Left cardiac atrium (tissue), 4 donors: ENCODE measurements around the gene MAPK7. TPM values are rescaled to one million over a fixed set of nuclear protein-coding genes. Genes with fewer than 3 reads are reported as not detected.

Source experiments
- ATAC-seq, 2 donors: fragments of 200-7000 bp; cut with Tn5 transposase; one replicate each; pipeline ENCODE4 v1.9.1; 2020; ENCODE audit warnings: mild to moderate bottlenecking in 2 of 2, moderate library complexity in 2 of 2
- DNase-seq: peaks from one replicate; pipeline ENCODE4 v3.0.0-alpha.2; 2020
- intact Hi-C, 2 donors: fragments of 100-400 bp; cut with DNase I; formaldehyde crosslinking; loops; one replicate each; pipeline versions ENCODE4 v1.14.1 to v1.15.1; 2022 to 2023
- microRNA-seq, 2 donors: library from miRNA; unstranded; fragments of <30 nt; microRNA quantifications; one replicate each; pipeline ENCODE4 v1.2.0, GENCODE V29; 2020
- total RNA-seq, 2 donors: library from RNA; stranded (reverse); fragmentation: NEBNext Ultra II Directional; extraction: Animal tissue kit (Norgen Biotek cat#: 25700); gene quantifications; one replicate each; pipeline ENCODE4 v1.2.1, GENCODE V29; 2021
- donor health status: DM: no; HTN: yes; CAD: no.
- donor health status: DM: no; HTN: yes; CAD: no; lungs with severe emphysema.
- donor health status: DM: yes; HTN: yes; CAD: no.
- donor health status: Dilated cardiomyopathy.

Gene MAPK7
- total RNA-seq, 2 donors from 2014 or later, result 13.8 to 15.1 TPM

GRCh38 chr17:19424934-19425868 is 46.9 kb downstream of the MAPK7 start:
- intact Hi-C loops, result no loop called here
- DNase-seq (no peak), ATAC-seq (peak in 1 of 2 donors; percentile 33)

- ATAC-seq, result no peak
Measured at GRCh38 chr17:19426631-19427030, 48.3 kb downstream of the MAPK7 start.

GRCh38 chr17:19431691-19432090 is 53.4 kb downstream of the MAPK7 start:
- no peak for ATAC-seq
- DNase-seq, result no peak
- intact Hi-C loops, result no loop called here

More at GRCh38 chr17:19426631-19427030, 48.3 kb downstream of the MAPK7 start:
- no peak for DNase-seq
- intact Hi-C loops, result no loop called here

Small RNA genes within 50 kb of the gene (microRNA-seq; reads per million reads assigned to microRNA genes)
- 78.2 to 131 reads per million in 2 donors for gene MIR1180

Other genes with a start within 250 kb of the MAPK7 start
- gene EPN2, start 141.1 kb upstream of the MAPK7 start, total RNA-seq, result 10 to 100 TPM; 74.1 to 82.2 TPM
- gene B9D1, start 15.8 kb upstream of the MAPK7 start, total RNA-seq, result 1 to 10 TPM; 7.3 to 8.4 TPM
- gene MFAP4, start 8.7 kb downstream of the MAPK7 start, total RNA-seq, result 100 to 1,000 TPM in 1 of 2 donors, 10 to 100 TPM in 1; 44.8 to 104 TPM
- gene RNF112, start 32.7 kb downstream of the MAPK7 start, total RNA-seq, result 1 to 10 TPM; 2.5 to 6.8 TPM
- 1 to 10 TPM; 1.4 to 1.7 TPM for gene SLC47A1, start 155.4 kb downstream of the MAPK7 start, total RNA-seq